Astrocyte (in vitro differentiated cells and primary cell): ENCODE measurements around the gene CACNA1C. TPM values are rescaled to one million over a fixed set of nuclear protein-coding genes. Genes with fewer than 3 reads are reported as not detected.

Experiments
- DNase-seq: peaks from one replicate; pipeline ENCODE4 v3.0.0-alpha.2; 2010; ENCODE audit warnings: low read depth
- FAIRE-seq: peaks from 2 replicates; lab custom pipeline; 2011; peaks lifted over from hg19 to GRCh38; lab: Jason Lieb, UNC
- H2AFZ ChIP-seq: 2 replicates; pipeline ENCODE4 v1.6.0; 2012; ENCODE audit warnings: low read depth, low read length, inconsistent platforms
- H3K27ac ChIP-seq: 2 replicates; pipeline ENCODE4 v1.5.1; 2011; ENCODE audit warnings: low read depth, low read length, inconsistent platforms
- H3K27me3 ChIP-seq: 2 replicates; pipeline ENCODE4 v1.6.0; 2011; ENCODE audit warnings: low read length, inconsistent platforms; ENCODE audit not compliant: insufficient read depth
- H3K36me3 ChIP-seq: 2 replicates; pipeline ENCODE4 v1.5.1; 2011; ENCODE audit warnings: low read length, inconsistent platforms; ENCODE audit not compliant: insufficient read depth
- H3K4me1 ChIP-seq: 2 replicates; pipeline ENCODE4 v1.5.1; 2011; ENCODE audit warnings: low read length, inconsistent platforms; ENCODE audit not compliant: insufficient read depth
- H3K4me2 ChIP-seq: 2 replicates; pipeline ENCODE4 v1.6.0; 2012; ENCODE audit warnings: low read length, inconsistent platforms
- H3K4me3 ChIP-seq: 2 replicates; pipeline ENCODE4 v1.5.1; 2011; ENCODE audit warnings: low read depth, mild to moderate bottlenecking, low read length, inconsistent platforms; ENCODE audit not compliant: insufficient read depth
- H3K79me2 ChIP-seq: 2 replicates; pipeline ENCODE4 v1.6.0; 2012; ENCODE audit warnings: mild to moderate bottlenecking, low read length, inconsistent platforms; ENCODE audit not compliant: insufficient read depth
- H3K9ac ChIP-seq: 2 replicates; pipeline ENCODE4 v1.6.0; 2012; ENCODE audit warnings: mild to moderate bottlenecking, low read length, inconsistent platforms
- H3K9me3 ChIP-seq: 2 replicates; pipeline ENCODE4 v1.5.1; 2012; ENCODE audit warnings: low read depth, mild to moderate bottlenecking, low read length, inconsistent platforms; ENCODE audit not compliant: insufficient read depth
- H4K20me1 ChIP-seq: 2 replicates; pipeline ENCODE4 v1.6.0; 2012; ENCODE audit warnings: low read length, inconsistent platforms; ENCODE audit not compliant: insufficient read depth
- H3K27ac Mint-ChIP-seq: one replicate; pipeline ENCODE4 v1.8.0; 2021; ENCODE audit warnings: mild to moderate bottlenecking, mixed read lengths; ENCODE audit not compliant: unreplicated experiment
- H3K27me3 Mint-ChIP-seq: one replicate; pipeline ENCODE4 v1.8.0; 2021; ENCODE audit warnings: low read depth, mixed read lengths; ENCODE audit not compliant: unreplicated experiment
- H3K36me3 Mint-ChIP-seq: one replicate; pipeline ENCODE4 v1.8.0; 2021; ENCODE audit warnings: low read depth, mixed read lengths; ENCODE audit not compliant: unreplicated experiment
- H3K4me1 Mint-ChIP-seq: one replicate; pipeline ENCODE4 v1.8.0; 2021; ENCODE audit warnings: low read depth, mixed read lengths; ENCODE audit not compliant: unreplicated experiment
- H3K4me3 Mint-ChIP-seq: one replicate; pipeline ENCODE4 v1.8.0; 2021; ENCODE audit warnings: mild to moderate bottlenecking, moderate library complexity, mixed read lengths; ENCODE audit not compliant: unreplicated experiment
- H3K9me3 Mint-ChIP-seq: one replicate; pipeline ENCODE4 v1.8.0; 2021; ENCODE audit warnings: mild to moderate bottlenecking, mixed read lengths; ENCODE audit not compliant: unreplicated experiment
- EZH2 ChIP-seq: IDR thresholded peaks from 2 replicates; pipeline ENCODE4 v1.6.1; 2012; ENCODE audit warnings: mild to moderate bottlenecking, low read length, inconsistent platforms; ENCODE audit not compliant: insufficient read depth
- total RNA-seq: library from RNA; stranded (reverse); gene quantifications from 2 replicates; pipeline ENCODE4 v1.2.1, GENCODE V29; 2021
- TF ChIP-seq, protein P1 (sequence below): IDR thresholded peaks from 2 replicates; pipeline ENCODE4 v1.5.1; 2011; ENCODE audit warnings: low read depth, mild to moderate bottlenecking, inconsistent platforms, low read length, moderate library complexity; ENCODE audit not compliant: insufficient read depth

Gene CACNA1C
- total RNA-seq, 1 donor from 2014 or later: 2.1 TPM

GRCh38 chr12:2240390-2240789 lies 187.6 kb downstream of the CACNA1C start:
- Mint-ChIP-seq H3K36me3 (no peaks in the 10 kb centered on the region), H3K27ac (no peak overlapping the region), H3K4me1 (peaks cover 21% of the 10 kb centered on the region), H3K27me3 (peaks cover 36% of the 10 kb centered on the region), H3K4me3 (no peak overlapping the region), H3K9me3 (no peaks in the 10 kb centered on the region)
- Histone ChIP-seq H3K4me3 (no peak overlapping the region), H3K9me3 (no peaks in the 10 kb centered on the region), H3K9ac (no peak overlapping the region), H4K20me1 (no peaks in the 10 kb centered on the region), H3K27me3 (no peaks in the 10 kb centered on the region), H3K4me1 (peaks cover 25% of the 10 kb centered on the region), H3K27ac (no peak overlapping the region), H2AFZ (no peak overlapping the region), H3K79me2 (no peaks in the 10 kb centered on the region), H3K36me3 (no peaks in the 10 kb centered on the region), H3K4me2 (no peak overlapping the region)
- TF ChIP-seq, protein P1, sequence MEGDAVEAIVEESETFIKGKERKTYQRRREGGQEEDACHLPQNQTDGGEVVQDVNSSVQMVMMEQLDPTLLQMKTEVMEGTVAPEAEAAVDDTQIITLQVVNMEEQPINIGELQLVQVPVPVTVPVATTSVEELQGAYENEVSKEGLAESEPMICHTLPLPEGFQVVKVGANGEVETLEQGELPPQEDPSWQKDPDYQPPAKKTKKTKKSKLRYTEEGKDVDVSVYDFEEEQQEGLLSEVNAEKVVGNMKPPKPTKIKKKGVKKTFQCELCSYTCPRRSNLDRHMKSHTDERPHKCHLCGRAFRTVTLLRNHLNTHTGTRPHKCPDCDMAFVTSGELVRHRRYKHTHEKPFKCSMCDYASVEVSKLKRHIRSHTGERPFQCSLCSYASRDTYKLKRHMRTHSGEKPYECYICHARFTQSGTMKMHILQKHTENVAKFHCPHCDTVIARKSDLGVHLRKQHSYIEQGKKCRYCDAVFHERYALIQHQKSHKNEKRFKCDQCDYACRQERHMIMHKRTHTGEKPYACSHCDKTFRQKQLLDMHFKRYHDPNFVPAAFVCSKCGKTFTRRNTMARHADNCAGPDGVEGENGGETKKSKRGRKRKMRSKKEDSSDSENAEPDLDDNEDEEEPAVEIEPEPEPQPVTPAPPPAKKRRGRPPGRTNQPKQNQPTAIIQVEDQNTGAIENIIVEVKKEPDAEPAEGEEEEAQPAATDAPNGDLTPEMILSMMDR: no peak
- TF ChIP-seq EZH2: no peak
- FAIRE-seq (no peak), DNase-seq (no peak)

DNA sequence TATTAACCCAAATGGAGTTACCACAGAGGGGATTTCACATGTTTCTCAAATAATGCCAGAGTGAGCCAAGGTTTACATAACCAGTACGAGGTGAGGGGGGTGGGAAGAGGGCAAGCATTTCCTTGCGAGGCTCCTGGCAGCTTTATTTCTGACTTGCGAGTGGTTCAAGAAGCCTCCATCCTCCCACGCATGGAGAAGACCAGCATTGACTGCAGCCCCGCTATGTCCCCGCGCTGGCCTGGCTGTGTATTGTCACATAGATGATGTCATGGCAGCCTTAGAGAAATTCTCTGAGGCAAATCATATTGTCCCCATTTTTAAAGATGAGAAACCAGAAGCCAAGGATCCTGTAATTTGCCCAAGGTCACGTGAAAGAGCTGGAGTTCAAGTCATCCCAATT lies 188.2 kb downstream of the CACNA1C start:
- H3K36me3 Mint-ChIP-seq: no peaks in the 10 kb centered on the region
- no peak overlapping the region for H3K4me3 Mint-ChIP-seq
- peaks cover 21% of the 10 kb centered on the region for H3K4me1 Mint-ChIP-seq
- H3K27ac ChIP-seq: no peak overlapping the region
- FAIRE-seq (no peak), DNase-seq (no peak)
- no peak overlapping the region for H3K9ac ChIP-seq
- H3K27me3 ChIP-seq: no peaks in the 10 kb centered on the region
- no peaks in the 10 kb centered on the region for H3K9me3 ChIP-seq
- no peaks in the 10 kb centered on the region for H4K20me1 ChIP-seq
- H3K4me3 ChIP-seq: no peak overlapping the region
- peaks cover 25% of the 10 kb centered on the region for H3K4me1 ChIP-seq
- H3K4me2 ChIP-seq: no peak overlapping the region
- H3K9me3 Mint-ChIP-seq: no peaks in the 10 kb centered on the region
- H3K27me3 Mint-ChIP-seq: peaks cover 34% of the 10 kb centered on the region
- no peak overlapping the region for H2AFZ ChIP-seq
- H3K79me2 ChIP-seq: no peaks in the 10 kb centered on the region
- no peak overlapping the region for H3K27ac Mint-ChIP-seq
- H3K36me3 ChIP-seq: no peaks in the 10 kb centered on the region
- no peak for TF ChIP-seq EZH2
- TF ChIP-seq, protein P1: no peak

- Mint-ChIP-seq H3K27ac (no peak overlapping the region), H3K4me3 (no peak overlapping the region), H3K4me1 (peaks cover 21% of the 10 kb centered on the region), H3K9me3 (no peaks in the 10 kb centered on the region), H3K36me3 (no peaks in the 10 kb centered on the region), H3K27me3 (peaks cover 31% of the 10 kb centered on the region)
- Histone ChIP-seq H3K36me3 (no peaks in the 10 kb centered on the region), H2AFZ (no peak overlapping the region), H3K27ac (no peak overlapping the region), H3K4me3 (no peak overlapping the region), H3K4me1 (peaks cover 25% of the 10 kb centered on the region), H3K9ac (no peak overlapping the region), H3K4me2 (no peak overlapping the region), H3K79me2 (no peaks in the 10 kb centered on the region), H3K9me3 (no peaks in the 10 kb centered on the region), H3K27me3 (no peaks in the 10 kb centered on the region), H4K20me1 (no peaks in the 10 kb centered on the region)
- DNase-seq (no peak), FAIRE-seq (no peak)
- TF ChIP-seq EZH2: no peak
- TF ChIP-seq, protein P1: no peak
Observed at GRCh38 chr12:2242216-2242615, 189.4 kb downstream of the CACNA1C start.
